Measurements from ENCODE around the gene SNIP1. TPM values are rescaled to one million over a fixed set of nuclear protein-coding genes. Genes with fewer than 3 reads are reported as not detected.

Gene SNIP1
- total RNA-seq, 1 experiment from 2014 or later = 15.1 TPM

- Mint-ChIP-seq H3K4me1 (peaks cover 4 to 13% of the 10 kb centered on the region in 2 experiments; a peak in 3 of 4 replicates), H3K9me3 (no peaks in the 10 kb centered on the region), H3K4me3 (no peak overlapping the region), H3K36me3 (ENCODE audit: insufficient read depth in 1 of 3, low read depth in 3 of 3) (peaks cover 6 to 29% (median 20%) of the 10 kb centered on the region in 3 experiments; a peak in 6 of 7 replicates), H3K27ac (no peak overlapping the region), H3K27me3 (ENCODE audit: low read depth) (no peaks in the 10 kb centered on the region; the same call in 1 of the 2 replicates)
- no peak overlapping the region for H2BK5ac ChIP-seq (ENCODE audit: insufficient read length, low read length)
- H3K27me3 ChIP-seq (ENCODE audit: insufficient read depth, low read length) = no peaks in the 10 kb centered on the region
- no peak overlapping the region for H3K23ac ChIP-seq (ENCODE audit: insufficient read length, low read depth, low read length)
- H2BK20ac ChIP-seq (ENCODE audit: low read depth, low read length, poor library complexity, severe bottlenecking) = no peak overlapping the region
- H3K4ac ChIP-seq (ENCODE audit: low read depth, low read length) = no peak overlapping the region
- no peak overlapping the region for H3K9ac ChIP-seq (ENCODE audit: extremely low read depth, insufficient read length, low read length)
- no peaks in the 10 kb centered on the region for H3K4me1 ChIP-seq (ENCODE audit: insufficient read depth, low read length)
- no peaks in the 10 kb centered on the region for H3K23me2 ChIP-seq (ENCODE audit: insufficient read length, low read depth, low read length, poor library complexity, severe bottlenecking)
- no peaks in the 10 kb centered on the region for H3K79me1 ChIP-seq (ENCODE audit: insufficient read depth, low read depth, low read length, poor library complexity, severe bottlenecking)
- H2AK5ac ChIP-seq (ENCODE audit: insufficient read length, low read length) = no peak overlapping the region
- no peak overlapping the region for H2BK12ac ChIP-seq (ENCODE audit: insufficient read length, low read depth, low read length)
- no peak overlapping the region for H3K56ac ChIP-seq (ENCODE audit: insufficient read length, low read depth, low read length)
- no peak overlapping the region for H4K5ac ChIP-seq (ENCODE audit: insufficient read length, low read depth, low read length)
- no peaks in the 10 kb centered on the region for H3K9me3 ChIP-seq (ENCODE audit: control insufficient read depth, low read depth, low read length)
- no peak overlapping the region for H4K8ac ChIP-seq (replicated peaks; ENCODE audit: insufficient read length, low read depth, low read length)
- DNase-seq = no peak
- H3T11ph ChIP-seq (ENCODE audit: low read length) = no peak overlapping the region
- no peak overlapping the region for H2BK120ac ChIP-seq (ENCODE audit: low read depth, low read length, poor library complexity, severe bottlenecking)
- no peak overlapping the region for H3K27ac ChIP-seq (ENCODE audit: insufficient read length, low read depth, low read length)
- H4K91ac ChIP-seq (ENCODE audit: insufficient read length, low read depth, low read length) = no peak overlapping the region
- no peaks in the 10 kb centered on the region for H4K20me1 ChIP-seq (ENCODE audit: control insufficient read depth, insufficient read depth, insufficient read length)
- no peak overlapping the region for H3K18ac ChIP-seq (ENCODE audit: insufficient read length, low read depth, low read length)
- TF ChIP-seq CTCF (conservative IDR thresholded peaks at IDR 0.05) = no peak
- H2BK15ac ChIP-seq (ENCODE audit: low read depth, low read length) = no peak overlapping the region
- no peaks in the 10 kb centered on the region for H3K79me2 ChIP-seq (ENCODE audit: insufficient read depth, low read length)
- WGBS (ENCODE audit: extremely low coverage, insufficient read length, low lambda C conversion rate) = no CpG with 5 or more reads among the region's 6 CpGs
- H3K14ac ChIP-seq (ENCODE audit: insufficient read depth, low read length) = no peak overlapping the region
- H3K4me2 ChIP-seq (ENCODE audit: insufficient read depth, insufficient read length, low read length) = no peak overlapping the region
- H2AFZ ChIP-seq (ENCODE audit: low read length) = no peak overlapping the region
These were observed 68.0 kb downstream of the SNIP1 start for GRCh38 chr1:37485902-37486679.

Small RNAs within 50 kb of the gene (microRNA-seq; reads per million reads assigned to microRNA genes)
- not detected for gene MIR5581 (ENCODE audit: borderline microRNAs expressed)

Other genes with a start within 250 kb of the SNIP1 start
- 6.7 and 6.8 TPM in 2 replicates for gene ZC3H12A, start 79.7 kb downstream of the SNIP1 start, total RNA-seq (2021)
- gene MEAF6, start 39.5 kb downstream of the SNIP1 start, total RNA-seq (2021) = 48.8 and 51.6 TPM in 2 replicates
- gene DNALI1, start 2.6 kb upstream of the SNIP1 start, total RNA-seq (2021) = 18.0 and 18.9 TPM in 2 replicates
- 101 and 106 TPM in 2 replicates for gene GNL2, start 41.6 kb upstream of the SNIP1 start, total RNA-seq (2021)
- gene RSPO1, start 80.6 kb upstream of the SNIP1 start, total RNA-seq (2021) = 0.33 and 0.35 TPM in 2 replicates
- 47.7 and 48.5 TPM in 2 replicates for gene CDCA8, start 138.2 kb upstream of the SNIP1 start, total RNA-seq (2021)
- 0.42 and 0.96 TPM in 2 replicates for gene EPHA10, start 210.8 kb upstream of the SNIP1 start, total RNA-seq (2021)
- gene MANEAL, start 239.6 kb upstream of the SNIP1 start, total RNA-seq (2021) = 22.7 and 24.2 TPM in 2 replicates

Measured in H9 (cell line).